ENCODE data around the gene CFAP99. TPM values are rescaled to one million over a fixed set of nuclear protein-coding genes. Genes with fewer than 3 reads are reported as not detected.

CFAP99 gene
- polyA plus RNA-seq, 1 experiment = not detected

- no peak for TF ChIP-seq CTCF (IDR thresholded peaks at IDR 0.05; ENCODE audit: insufficient read depth, low read depth, low read length)
- CTCF ChIA-PET = interaction anchor here (0.7 to 1.8 kb wide), 5 partner anchors 19 to 170 kb away, joined by 3 to 5 read pairs (median 4); partner anchors contain the start of genes HAUS3 and POLN
- no peak for DNase-seq (ENCODE audit: low read depth)
Observed at GRCh38 chr4:2412534-2412884, 6.2 kb upstream of the CFAP99 start.

GRCh38 chr4:2412885-2413716, 5.7 kb upstream of the CFAP99 start:
- ChIA-PET CTCF (interaction anchor here (0.6 to 1.8 kb wide), 10 partner anchors 10 to 401 kb away, joined by 3 to 5 read pairs (median 4); partner anchors contain the start of genes HAUS3 and POLN), POLR2A (no interaction called here)
- Histone ChIP-seq H3K4me3 (ENCODE audit: low read depth, low read length) (peak overlapping the region; percentile 28), H3K27me3 (ENCODE audit: control insufficient read depth, insufficient read depth, low read length) (peaks cover 12% of the 10 kb centered on the region), H3K36me3 (ENCODE audit: control insufficient read depth, insufficient read depth, low read length) (no peaks in the 10 kb centered on the region)
- DNase-seq (ENCODE audit: low read depth) = peak; percentile 54
- peak; percentile 73 for TF ChIP-seq CTCF (IDR thresholded peaks at IDR 0.05; ENCODE audit: insufficient read depth, low read depth, low read length)

More at GRCh38 chr4:2412534-2412884, 6.2 kb upstream of the CFAP99 start:
- Histone ChIP-seq H3K27me3 (ENCODE audit: control insufficient read depth, insufficient read depth, low read length) (peaks cover 12% of the 10 kb centered on the region), H3K36me3 (ENCODE audit: control insufficient read depth, insufficient read depth, low read length) (no peaks in the 10 kb centered on the region), H3K4me3 (ENCODE audit: low read depth, low read length) (peak overlapping the region; percentile 28)
- POLR2A ChIA-PET = no interaction called here

DNA sequence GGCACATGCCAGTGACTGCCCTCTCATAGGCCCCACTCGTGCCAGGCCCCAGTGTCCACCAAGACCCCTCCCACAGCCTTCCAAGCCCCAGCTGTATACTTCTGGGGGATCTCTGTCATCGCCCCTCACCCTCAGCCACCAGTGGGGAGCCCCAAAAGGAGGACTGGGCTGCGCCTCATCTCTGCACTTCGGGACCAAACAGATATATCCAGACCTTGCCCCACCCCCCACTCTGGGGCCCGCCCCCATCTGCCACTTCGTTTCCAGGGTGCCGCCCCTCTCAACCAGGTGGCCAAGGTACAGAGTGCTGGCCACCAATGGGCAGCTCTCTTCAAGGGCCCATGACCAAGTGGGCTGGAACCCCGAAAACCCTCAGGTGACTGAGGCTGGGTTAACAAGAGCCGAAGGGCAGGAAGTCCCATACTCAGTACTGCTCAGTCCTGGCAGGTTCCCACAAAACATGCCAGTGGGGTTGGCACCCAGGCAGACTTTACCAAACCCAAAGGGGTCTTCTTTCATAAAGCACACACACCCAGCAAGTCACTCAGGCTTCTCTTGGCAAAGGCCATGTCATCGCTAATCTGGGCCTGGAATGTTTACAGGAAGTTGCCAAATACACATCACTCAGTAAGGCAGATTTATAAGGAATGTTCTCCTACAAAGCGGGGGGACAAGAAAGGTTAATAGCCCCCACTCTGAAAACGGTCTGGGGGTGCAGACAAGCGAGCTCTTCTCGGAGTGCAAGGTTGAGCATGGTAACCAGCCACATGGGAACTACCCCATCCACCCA, 4.7 kb upstream of the CFAP99 start:
- Histone ChIP-seq H3K36me3 (ENCODE audit: control insufficient read depth, insufficient read depth, low read length) (no peaks in the 10 kb centered on the region), H3K4me3 (ENCODE audit: low read depth, low read length) (no peak overlapping the region), H3K27me3 (ENCODE audit: control insufficient read depth, insufficient read depth, low read length) (peaks cover 14% of the 10 kb centered on the region)
- DNase-seq (ENCODE audit: low read depth) = no peak
- CTCF ChIA-PET = interaction anchor here (0.6 to 1.2 kb wide), 3 partner anchors 11 to 402 kb away, joined by 3 to 5 read pairs (median 3); no protein-coding TSS in a partner anchor
- TF ChIP-seq CTCF (IDR thresholded peaks at IDR 0.05; ENCODE audit: insufficient read depth, low read depth, low read length) = no peak
- POLR2A ChIA-PET = no interaction called here

DNA sequence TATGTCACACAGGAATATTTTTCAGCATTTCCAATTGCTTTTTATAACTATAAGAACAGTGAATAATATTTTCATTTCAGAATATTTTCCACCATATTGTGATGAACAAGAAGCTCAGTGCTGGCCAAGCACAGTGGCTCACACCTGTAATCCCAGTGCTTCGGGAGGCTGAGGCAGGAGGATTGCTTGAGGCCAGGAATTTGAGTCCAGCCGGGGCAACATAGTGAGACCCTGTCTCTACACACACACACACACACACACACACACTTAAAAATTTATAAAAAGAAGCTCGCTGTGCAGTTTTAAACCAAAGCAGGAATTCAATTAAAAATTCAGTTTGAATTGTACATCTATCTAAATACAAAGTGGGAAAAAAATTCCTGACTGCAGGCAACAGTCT, 3.5 kb upstream of the CFAP99 start:
- H3K27me3 ChIP-seq (ENCODE audit: control insufficient read depth, insufficient read depth, low read length) = peaks cover 24% of the 10 kb centered on the region
- no peak for DNase-seq (ENCODE audit: low read depth)
- no peak overlapping the region for H3K4me3 ChIP-seq (ENCODE audit: low read depth, low read length)
- no peaks in the 10 kb centered on the region for H3K36me3 ChIP-seq (ENCODE audit: control insufficient read depth, insufficient read depth, low read length)
- ChIA-PET POLR2A (interaction anchor here (0.7 kb wide), 1 partner anchor 580 kb away, joined by 4 read pairs; no protein-coding TSS in a partner anchor), CTCF (interaction anchor here (1.6 kb wide), 1 partner anchor 195 kb away, joined by 5 read pairs; no protein-coding TSS in a partner anchor)
- no peak for TF ChIP-seq CTCF (IDR thresholded peaks at IDR 0.05; ENCODE audit: insufficient read depth, low read depth, low read length)
